Liver (tissue), 9 donors: ENCODE results near the gene JAK1. TPM values are rescaled to one million over a fixed set of nuclear protein-coding genes. Genes with fewer than 3 reads are reported as not detected.

Experiments used
- DNase-seq: peaks from one replicate; pipeline ENCODE4 v3.0.0-alpha.2; 2017; ENCODE audit warnings: low spot score
- H3K27ac ChIP-seq, 2 donors: one replicate each; pipeline ENCODE4 v1.7.0; 2013; ENCODE audit warnings: inconsistent platforms in 2 of 2, low read length in 2 of 2, control low read depth in 1 of 2, low read depth in 1 of 2, mild to moderate bottlenecking in 1 of 2
- H3K27me3 ChIP-seq, 4 donors: one replicate each; pipeline versions ENCODE4 v1.6.1 to v1.7.0; 2013; ENCODE audit warnings: low read length in 3 of 4, inconsistent platforms in 1 of 4, mild to moderate bottlenecking in 1 of 4, moderate library complexity in 1 of 4; ENCODE audit not compliant: control insufficient read depth in 4 of 4, insufficient read depth in 4 of 4
- H3K36me3 ChIP-seq, 4 donors: one replicate each; pipeline versions ENCODE4 v1.6.1 to v1.7.0; 2013; ENCODE audit warnings: low read length in 3 of 4, mild to moderate bottlenecking in 3 of 4, low read depth in 1 of 4, moderate library complexity in 1 of 4; ENCODE audit not compliant: control insufficient read depth in 4 of 4, insufficient read depth in 3 of 4
- H3K4me1 ChIP-seq, 4 donors: one replicate each; pipeline versions ENCODE4 v1.6.1 to v1.7.0; 2013; ENCODE audit warnings: low read length in 3 of 4, mild to moderate bottlenecking in 3 of 4, moderate library complexity in 1 of 4; ENCODE audit not compliant: control insufficient read depth in 4 of 4, insufficient read depth in 4 of 4
- H3K4me3 ChIP-seq, 3 donors: one replicate each; pipeline versions ENCODE4 v1.6.1 to v1.7.0; 2013; ENCODE audit warnings: low read length in 3 of 3, control low read depth in 1 of 3, low read depth in 1 of 3, mild to moderate bottlenecking in 1 of 3
- H3K9ac ChIP-seq, 2 donors: one replicate each; pipeline ENCODE4 v1.7.0; 2013; ENCODE audit warnings: low read length in 2 of 2, mild to moderate bottlenecking in 2 of 2, moderate library complexity in 2 of 2, control low read depth in 1 of 2, low read depth in 1 of 2
- H3K9me3 ChIP-seq, 4 donors: one replicate each; pipeline versions ENCODE4 v1.6.1 to v1.7.0; 2013; ENCODE audit warnings: low read length in 3 of 4; ENCODE audit not compliant: control insufficient read depth in 4 of 4
- ATF3 ChIP-seq: IDR thresholded peaks from 2 replicates; pipeline ENCODE4 v1.6.1; 2016; ENCODE audit warnings: antibody characterized with exemption
- EGR1 ChIP-seq, 2 donors: IDR thresholded peaks; 2 replicates each; pipeline ENCODE4 v1.6.1; 2016 to 2018; ENCODE audit warnings: antibody characterized with exemption in 2 of 2, low read depth in 2 of 2
- FOXA1 ChIP-seq: IDR thresholded peaks from 2 replicates; pipeline ENCODE4 v1.6.1; 2016; ENCODE audit warnings: antibody characterized with exemption
- FOXA2 ChIP-seq: IDR thresholded peaks from 2 replicates; pipeline ENCODE4 v1.6.1; 2016; ENCODE audit warnings: antibody characterized with exemption
- GABPA ChIP-seq, 2 donors: IDR thresholded peaks in 1 of 2; conservative IDR thresholded peaks in 1 of 2; 2 replicates each; pipeline ENCODE4 v1.6.1; 2016; ENCODE audit warnings: antibody characterized with exemption in 2 of 2, mild to moderate bottlenecking in 1 of 2, moderate library complexity in 1 of 2
- HNF4A ChIP-seq, 2 donors: conservative IDR thresholded peaks; 2 replicates each; pipeline ENCODE4 v1.6.1; 2016; ENCODE audit warnings: antibody characterized with exemption in 2 of 2, mild to moderate bottlenecking in 2 of 2
- JUND ChIP-seq, 2 donors: IDR thresholded peaks; 2 replicates each; pipeline ENCODE4 v1.6.1; 2016; ENCODE audit warnings: antibody characterized with exemption in 2 of 2
- NR2F2 ChIP-seq: IDR thresholded peaks from 2 replicates; pipeline ENCODE4 v1.6.1; 2016; ENCODE audit warnings: antibody characterized with exemption
- RAD21 ChIP-seq, 2 donors: IDR thresholded peaks; 2 replicates each; pipeline ENCODE4 v1.6.1; 2016; ENCODE audit warnings: antibody characterized with exemption in 2 of 2, mild to moderate bottlenecking in 2 of 2
- TAF1 ChIP-seq: conservative IDR thresholded peaks from 2 replicates; pipeline ENCODE4 v1.6.1; 2016; ENCODE audit warnings: antibody characterized with exemption, mild to moderate bottlenecking
- YY1 ChIP-seq: IDR thresholded peaks from 2 replicates; pipeline ENCODE4 v1.6.1; 2016; ENCODE audit warnings: antibody characterized with exemption, mild to moderate bottlenecking
- WGBS: extraction: QIAGEN DNeasy Blood & Tissue Kit; methylation state at CpG from one replicate; pipeline ENCODE4 v1.1.7; 2013; 5-methylcytosine and 5-hydroxymethylcytosine counted together
- polyA plus RNA-seq, 2 donors: library from polyadenylated mRNA; stranded (reverse) in 1 of 2; unstranded in 1 of 2; fragments of 200-250 nt in 1 of 2; fragments of >200 nt in 1 of 2; fragmentation: Nextera tagmentation in 1 of 2; extraction: Ambion mirVana in 1 of 2; gene quantifications; one replicate each; pipeline versions ENCODE4 v1.2.1 to v1.2.3, GENCODE V29; 2013 to 2015
- total RNA-seq, 2 donors: library from RNA; depleted of rRNA; stranded (reverse); fragments of >200 nt; gene quantifications; one replicate each; pipeline ENCODE4 v1.2.3, GENCODE V29; 2014
- TF ChIP-seq, protein P1 (sequence below): IDR thresholded peaks from 2 replicates; pipeline ENCODE4 v1.6.1; 2016; ENCODE audit warnings: antibody characterized with exemption
- TF ChIP-seq, protein P2 (sequence below): IDR thresholded peaks from 2 replicates; pipeline ENCODE4 v1.6.1; 2016; ENCODE audit warnings: antibody characterized with exemption, mild to moderate bottlenecking
- TF ChIP-seq, protein P3 (sequence below): IDR thresholded peaks from 2 replicates; pipeline ENCODE4 v1.6.1; 2016; ENCODE audit warnings: antibody characterized with exemption
- donor health status: healthy.
- donor health status: healthy.
- donor health status: healthy.
- donor health status: healthy.
- donor health status: healthy.

The JAK1 gene
- total and polyA plus RNA-seq, 4 donors: 24.1 to 68.6 (median 34.5) TPM

- Histone ChIP-seq H3K27me3 (no peaks in the 10 kb centered on the region), H3K4me1 (peaks cover 11 to 53% (median 29%) of the 10 kb centered on the region in 4 donors), H3K4me3 (no peak overlapping the region), H3K36me3 (no peaks in the 10 kb centered on the region), H3K27ac (peak overlapping the region in 1 of 2 donors; percentile 68), H3K9me3 (no peaks in the 10 kb centered on the region), H3K9ac (no peak overlapping the region)
- TF ChIP-seq HNF4A (conservative IDR thresholded peaks at IDR 0.05) (no peak), GABPA (IDR thresholded peaks at IDR 0.05 in 1 of 2, conservative IDR thresholded peaks at IDR 0.05 in 1 of 2) (no peak), YY1 (no peak), FOXA1 (no peak), TAF1 (no peak), RAD21 (IDR thresholded peaks at IDR 0.05) (no peak), ATF3 (no peak), JUND (IDR thresholded peaks at IDR 0.05) (no peak), FOXA2 (no peak), EGR1 (IDR thresholded peaks at IDR 0.05; ENCODE audit: low read depth in 2 of 2) (no peak)
- TF ChIP-seq, protein P1, sequence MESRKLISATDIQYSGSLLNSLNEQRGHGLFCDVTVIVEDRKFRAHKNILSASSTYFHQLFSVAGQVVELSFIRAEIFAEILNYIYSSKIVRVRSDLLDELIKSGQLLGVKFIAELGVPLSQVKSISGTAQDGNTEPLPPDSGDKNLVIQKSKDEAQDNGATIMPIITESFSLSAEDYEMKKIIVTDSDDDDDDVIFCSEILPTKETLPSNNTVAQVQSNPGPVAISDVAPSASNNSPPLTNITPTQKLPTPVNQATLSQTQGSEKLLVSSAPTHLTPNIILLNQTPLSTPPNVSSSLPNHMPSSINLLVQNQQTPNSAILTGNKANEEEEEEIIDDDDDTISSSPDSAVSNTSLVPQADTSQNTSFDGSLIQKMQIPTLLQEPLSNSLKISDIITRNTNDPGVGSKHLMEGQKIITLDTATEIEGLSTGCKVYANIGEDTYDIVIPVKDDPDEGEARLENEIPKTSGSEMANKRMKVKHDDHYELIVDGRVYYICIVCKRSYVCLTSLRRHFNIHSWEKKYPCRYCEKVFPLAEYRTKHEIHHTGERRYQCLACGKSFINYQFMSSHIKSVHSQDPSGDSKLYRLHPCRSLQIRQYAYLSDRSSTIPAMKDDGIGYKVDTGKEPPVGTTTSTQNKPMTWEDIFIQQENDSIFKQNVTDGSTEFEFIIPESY: no peak
- TF ChIP-seq, protein P2, sequence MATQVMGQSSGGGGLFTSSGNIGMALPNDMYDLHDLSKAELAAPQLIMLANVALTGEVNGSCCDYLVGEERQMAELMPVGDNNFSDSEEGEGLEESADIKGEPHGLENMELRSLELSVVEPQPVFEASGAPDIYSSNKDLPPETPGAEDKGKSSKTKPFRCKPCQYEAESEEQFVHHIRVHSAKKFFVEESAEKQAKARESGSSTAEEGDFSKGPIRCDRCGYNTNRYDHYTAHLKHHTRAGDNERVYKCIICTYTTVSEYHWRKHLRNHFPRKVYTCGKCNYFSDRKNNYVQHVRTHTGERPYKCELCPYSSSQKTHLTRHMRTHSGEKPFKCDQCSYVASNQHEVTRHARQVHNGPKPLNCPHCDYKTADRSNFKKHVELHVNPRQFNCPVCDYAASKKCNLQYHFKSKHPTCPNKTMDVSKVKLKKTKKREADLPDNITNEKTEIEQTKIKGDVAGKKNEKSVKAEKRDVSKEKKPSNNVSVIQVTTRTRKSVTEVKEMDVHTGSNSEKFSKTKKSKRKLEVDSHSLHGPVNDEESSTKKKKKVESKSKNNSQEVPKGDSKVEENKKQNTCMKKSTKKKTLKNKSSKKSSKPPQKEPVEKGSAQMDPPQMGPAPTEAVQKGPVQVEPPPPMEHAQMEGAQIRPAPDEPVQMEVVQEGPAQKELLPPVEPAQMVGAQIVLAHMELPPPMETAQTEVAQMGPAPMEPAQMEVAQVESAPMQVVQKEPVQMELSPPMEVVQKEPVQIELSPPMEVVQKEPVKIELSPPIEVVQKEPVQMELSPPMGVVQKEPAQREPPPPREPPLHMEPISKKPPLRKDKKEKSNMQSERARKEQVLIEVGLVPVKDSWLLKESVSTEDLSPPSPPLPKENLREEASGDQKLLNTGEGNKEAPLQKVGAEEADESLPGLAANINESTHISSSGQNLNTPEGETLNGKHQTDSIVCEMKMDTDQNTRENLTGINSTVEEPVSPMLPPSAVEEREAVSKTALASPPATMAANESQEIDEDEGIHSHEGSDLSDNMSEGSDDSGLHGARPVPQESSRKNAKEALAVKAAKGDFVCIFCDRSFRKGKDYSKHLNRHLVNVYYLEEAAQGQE: no peak
- TF ChIP-seq, protein P3, sequence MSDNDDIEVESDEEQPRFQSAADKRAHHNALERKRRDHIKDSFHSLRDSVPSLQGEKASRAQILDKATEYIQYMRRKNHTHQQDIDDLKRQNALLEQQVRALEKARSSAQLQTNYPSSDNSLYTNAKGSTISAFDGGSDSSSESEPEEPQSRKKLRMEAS: no peak
- DNase-seq: no peak
Observed at GRCh38 chr1:64917907-64918306, 48.4 kb downstream of the JAK1 start.

DNA sequence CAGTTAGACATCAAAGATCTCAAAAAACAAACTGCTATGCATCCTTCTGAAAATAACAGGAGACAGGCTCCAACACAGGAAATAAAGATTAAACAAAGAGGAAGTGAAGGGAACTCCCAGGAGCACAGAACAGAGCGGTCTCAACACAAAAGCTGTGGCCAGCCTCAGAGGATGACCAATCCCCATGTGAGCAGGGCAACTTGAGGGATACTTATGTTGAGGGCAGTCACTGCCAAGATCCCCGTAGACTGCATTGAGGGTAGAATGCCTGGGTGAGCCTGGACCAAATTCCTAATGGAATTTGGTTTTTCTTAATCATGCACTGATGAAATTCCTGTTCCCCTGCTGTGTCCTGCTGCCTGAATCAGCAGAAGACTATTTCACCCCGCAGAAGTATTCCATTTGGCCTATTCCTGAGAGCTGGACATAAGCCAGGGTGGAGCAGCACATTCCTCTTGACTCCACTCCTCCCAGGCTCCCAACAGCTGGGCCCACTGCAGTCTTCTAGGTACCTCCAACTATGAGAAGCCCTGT, 49.0 kb downstream of the JAK1 start:
- Histone ChIP-seq H3K27ac (peak overlapping the region; percentile 51 to 68), H3K9me3 (no peaks in the 10 kb centered on the region), H3K4me3 (no peak overlapping the region), H3K27me3 (no peaks in the 10 kb centered on the region), H3K4me1 (peaks cover 11 to 55% (median 32%) of the 10 kb centered on the region in 4 donors), H3K36me3 (no peaks in the 10 kb centered on the region), H3K9ac (no peak overlapping the region)
- 53% methylated on average over 3 of the region's 3 CpGs for WGBS
- DNase-seq: no peak
- TF ChIP-seq, protein P2: no peak
- peak; percentile 19 for TF ChIP-seq NR2F2
